GM12872 (cell line): ENCODE measurements around the gene CTAGE9.

Experiments
- TF ChIP-seq, protein P1 (sequence below): IDR thresholded peaks from 3 replicates; pipeline ENCODE4 v1.5.1; 2011; ENCODE audit warnings: low read depth, mild to moderate bottlenecking, low read length, moderate library complexity; ENCODE audit not compliant: insufficient read depth

Gene CTAGE9

GRCh38 chr6:131736003-131736596, 25.3 kb upstream of the CTAGE9 start:
- TF ChIP-seq, protein P1, sequence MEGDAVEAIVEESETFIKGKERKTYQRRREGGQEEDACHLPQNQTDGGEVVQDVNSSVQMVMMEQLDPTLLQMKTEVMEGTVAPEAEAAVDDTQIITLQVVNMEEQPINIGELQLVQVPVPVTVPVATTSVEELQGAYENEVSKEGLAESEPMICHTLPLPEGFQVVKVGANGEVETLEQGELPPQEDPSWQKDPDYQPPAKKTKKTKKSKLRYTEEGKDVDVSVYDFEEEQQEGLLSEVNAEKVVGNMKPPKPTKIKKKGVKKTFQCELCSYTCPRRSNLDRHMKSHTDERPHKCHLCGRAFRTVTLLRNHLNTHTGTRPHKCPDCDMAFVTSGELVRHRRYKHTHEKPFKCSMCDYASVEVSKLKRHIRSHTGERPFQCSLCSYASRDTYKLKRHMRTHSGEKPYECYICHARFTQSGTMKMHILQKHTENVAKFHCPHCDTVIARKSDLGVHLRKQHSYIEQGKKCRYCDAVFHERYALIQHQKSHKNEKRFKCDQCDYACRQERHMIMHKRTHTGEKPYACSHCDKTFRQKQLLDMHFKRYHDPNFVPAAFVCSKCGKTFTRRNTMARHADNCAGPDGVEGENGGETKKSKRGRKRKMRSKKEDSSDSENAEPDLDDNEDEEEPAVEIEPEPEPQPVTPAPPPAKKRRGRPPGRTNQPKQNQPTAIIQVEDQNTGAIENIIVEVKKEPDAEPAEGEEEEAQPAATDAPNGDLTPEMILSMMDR = no peak

DNA sequence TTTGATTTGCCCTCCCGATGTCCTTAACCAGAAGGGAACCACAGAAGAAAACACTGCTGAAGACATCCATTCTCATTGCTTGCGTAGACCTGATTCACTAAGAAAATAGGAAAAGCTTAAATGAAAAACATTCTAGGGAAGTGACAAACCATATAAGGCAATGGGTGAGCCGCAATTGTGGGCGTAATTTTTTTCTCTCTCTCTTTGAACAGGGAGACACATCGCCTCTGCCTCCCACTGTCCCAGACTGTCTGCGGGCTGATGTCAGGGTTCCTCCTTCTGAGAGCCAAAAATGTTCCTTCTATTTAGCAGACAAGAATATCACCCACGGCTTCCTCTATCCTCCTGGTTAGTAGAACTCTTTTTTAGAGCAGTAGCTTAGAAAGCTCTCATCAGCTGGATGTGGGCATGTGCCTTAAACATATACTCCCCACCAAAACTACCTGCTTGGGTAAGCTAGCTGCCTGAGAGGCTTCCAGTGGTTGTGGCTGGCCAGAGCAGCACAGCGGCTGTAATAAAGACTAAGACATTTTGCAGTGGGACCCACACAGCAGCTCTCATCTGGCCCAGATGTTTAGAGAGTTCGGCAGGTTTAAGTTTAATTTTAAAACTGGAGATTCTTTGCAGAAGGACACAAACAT, 22.7 kb upstream of the CTAGE9 start:
- TF ChIP-seq, protein P1 = no peak

DNA sequence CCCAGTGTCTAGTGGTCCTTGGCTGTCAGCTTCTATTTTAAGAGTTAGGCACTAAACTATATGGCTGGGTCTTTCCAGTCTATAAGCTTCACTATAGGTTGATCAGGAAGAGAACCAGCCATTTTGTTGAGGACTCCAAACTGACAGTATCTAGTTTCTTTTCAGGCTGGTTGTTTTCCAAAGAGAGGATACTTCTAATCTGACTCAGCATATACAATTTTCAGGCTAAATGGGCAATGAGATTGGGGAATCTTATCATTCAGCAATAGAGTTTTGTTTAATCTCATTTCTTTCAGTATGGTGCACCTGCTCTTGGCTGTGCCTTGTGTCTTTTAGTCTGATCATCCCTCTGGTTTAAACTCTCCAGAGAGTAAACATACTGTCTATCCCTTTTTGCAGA, 20.4 kb upstream of the CTAGE9 start:
- TF ChIP-seq, protein P1 = no peak

- TF ChIP-seq, protein P1 = no peak
These were observed 19.4 kb upstream of the CTAGE9 start for GRCh38 chr6:131730264-131730663.

GRCh38 chr6:131729550-131729949, 18.7 kb upstream of the CTAGE9 start:
- TF ChIP-seq, protein P1 = no peak

GRCh38 chr6:131728296-131728939, 17.6 kb upstream of the CTAGE9 start:
- TF ChIP-seq, protein P1 = no peak

DNA sequence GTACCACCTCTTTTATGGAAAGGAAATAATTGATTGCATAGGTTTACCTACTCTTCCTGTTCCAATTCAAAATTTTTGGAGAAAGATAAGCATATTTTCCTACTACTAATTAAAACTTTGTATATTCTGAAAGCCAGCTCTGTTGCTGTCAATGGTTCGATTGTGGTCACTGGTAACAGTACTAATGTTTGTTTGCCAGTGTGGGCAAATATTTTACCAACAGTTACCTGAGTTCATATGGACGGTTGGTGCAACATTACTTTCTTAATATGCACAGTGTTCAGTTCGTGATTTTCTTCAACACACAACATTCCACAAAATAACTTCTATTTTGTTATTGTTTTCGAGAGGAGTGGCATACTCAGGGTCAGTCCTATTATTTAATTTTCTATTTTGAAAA, 17.1 kb upstream of the CTAGE9 start:
- TF ChIP-seq, protein P1 = no peak
